Right renal cortex interstitium (tissue), 3 donors: ENCODE data around the gene CNOT10. TPM values are rescaled to one million over a fixed set of nuclear protein-coding genes. Genes with fewer than 3 reads are reported as not detected.

Source experiments
- DNase-seq, 3 donors: peaks; one replicate each; pipeline ENCODE4 v3.0.0-alpha.2; 2013; ENCODE audit warnings: low read depth in 3 of 3, low spot score in 2 of 3
- polyA plus RNA-seq, 3 donors: library from polyadenylated mRNA; unstranded; fragments of 120-200 nt; gene quantifications; one replicate each; pipeline ENCODE4 v1.2.1, GENCODE V29; 2013; ENCODE audit not compliant: insufficient read length in 3 of 3

Gene CNOT10
- polyA plus RNA-seq, 3 donors = 47.2 to 48.2 (median 47.9) TPM

GRCh38 chr3:32685543-32686185 is 676 bp downstream of the CNOT10 start:
- DNase-seq = no peak

- no peak for DNase-seq
These were observed 1.7 kb downstream of the CNOT10 start for GRCh38 chr3:32686713-32687112.

GRCh38 chr3:32691847-32692246 is 6.9 kb downstream of the CNOT10 start:
- DNase-seq = no peak

DNA sequence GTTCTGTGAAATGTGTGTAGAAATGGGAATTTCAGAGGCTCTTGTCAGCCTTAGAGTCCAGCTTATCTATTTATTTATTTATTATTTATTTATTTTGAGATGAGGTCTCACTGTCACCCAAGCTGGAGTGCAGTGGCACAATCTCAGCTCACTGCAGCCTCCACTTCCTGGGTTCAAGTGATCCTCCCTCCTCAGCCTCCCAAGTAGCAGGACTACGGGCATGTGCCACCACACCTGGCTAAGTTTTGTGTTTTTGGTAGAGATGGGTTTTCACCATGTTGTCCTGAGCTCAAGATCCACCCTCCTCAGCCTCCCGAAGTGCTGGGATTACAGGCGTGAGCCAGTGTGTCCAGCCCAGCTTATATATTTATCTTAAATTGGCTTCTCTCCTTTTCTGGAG is 11.5 kb downstream of the CNOT10 start:
- DNase-seq = no peak

GRCh38 chr3:32698506-32698905 is 13.5 kb downstream of the CNOT10 start:
- no peak for DNase-seq

- DNase-seq = no peak
These were observed 14.4 kb downstream of the CNOT10 start for GRCh38 chr3:32699429-32699828.

DNA sequence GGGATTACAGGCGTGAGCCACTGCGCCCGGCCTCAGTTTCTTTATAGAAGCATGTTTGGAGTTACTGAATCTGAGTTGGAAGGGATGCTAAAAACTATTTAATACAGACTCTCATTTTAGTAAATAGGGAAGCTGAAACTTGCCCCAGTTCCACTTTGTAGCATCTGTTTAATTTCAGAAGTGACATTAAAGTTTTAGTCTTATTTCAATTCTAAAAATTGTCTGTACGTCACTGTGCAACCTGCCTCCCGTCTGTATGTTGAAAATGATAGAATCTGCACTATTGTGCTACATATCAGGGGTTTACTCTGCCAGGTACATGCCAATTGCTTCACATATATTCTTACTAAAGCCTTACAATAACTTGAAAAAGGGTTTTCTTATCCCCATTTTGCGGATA is 15.3 kb downstream of the CNOT10 start:
- no peak for DNase-seq

DNA sequence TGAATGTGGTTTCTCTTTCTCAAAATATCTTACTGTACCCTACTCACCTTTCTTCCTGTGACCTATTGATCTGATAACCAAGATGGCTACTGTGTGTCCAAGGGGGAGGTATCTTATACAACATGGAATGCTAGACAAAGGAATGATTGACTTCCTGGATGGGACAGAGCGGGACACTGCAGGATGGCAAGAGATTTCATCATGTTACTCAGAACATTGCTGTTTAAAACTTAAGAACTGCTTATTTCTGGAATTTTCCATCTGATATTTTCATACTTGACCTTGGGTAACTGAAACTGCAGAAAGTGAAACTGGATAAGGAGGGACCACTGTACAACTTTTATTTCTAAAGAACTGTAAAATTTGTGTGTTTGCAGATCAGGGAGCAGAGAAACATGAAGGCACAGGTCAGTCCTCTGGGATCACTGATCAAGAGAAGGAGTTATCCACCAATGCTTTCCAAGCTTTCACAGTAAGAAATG is 18.5 kb downstream of the CNOT10 start:
- no peak for DNase-seq

DNA sequence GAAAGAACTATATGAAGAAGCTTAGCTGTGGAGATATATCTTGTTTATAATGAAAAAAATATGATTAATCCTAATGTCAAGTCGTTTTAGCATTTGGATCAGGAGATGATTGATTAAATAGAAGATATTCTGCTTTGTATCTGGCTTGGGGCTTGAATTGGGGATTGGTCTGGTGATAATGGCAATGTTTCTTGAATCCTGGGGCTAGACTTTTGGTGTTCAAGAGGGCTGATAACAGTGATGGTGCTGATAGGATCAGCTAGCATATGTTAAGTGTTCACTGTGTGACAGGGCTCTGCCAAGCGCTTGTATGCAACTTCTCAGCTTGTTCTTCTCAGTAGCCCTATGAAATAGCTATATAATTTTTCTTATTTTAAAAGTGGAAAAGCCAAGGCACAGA is 20.2 kb downstream of the CNOT10 start:
- DNase-seq = no peak

DNA sequence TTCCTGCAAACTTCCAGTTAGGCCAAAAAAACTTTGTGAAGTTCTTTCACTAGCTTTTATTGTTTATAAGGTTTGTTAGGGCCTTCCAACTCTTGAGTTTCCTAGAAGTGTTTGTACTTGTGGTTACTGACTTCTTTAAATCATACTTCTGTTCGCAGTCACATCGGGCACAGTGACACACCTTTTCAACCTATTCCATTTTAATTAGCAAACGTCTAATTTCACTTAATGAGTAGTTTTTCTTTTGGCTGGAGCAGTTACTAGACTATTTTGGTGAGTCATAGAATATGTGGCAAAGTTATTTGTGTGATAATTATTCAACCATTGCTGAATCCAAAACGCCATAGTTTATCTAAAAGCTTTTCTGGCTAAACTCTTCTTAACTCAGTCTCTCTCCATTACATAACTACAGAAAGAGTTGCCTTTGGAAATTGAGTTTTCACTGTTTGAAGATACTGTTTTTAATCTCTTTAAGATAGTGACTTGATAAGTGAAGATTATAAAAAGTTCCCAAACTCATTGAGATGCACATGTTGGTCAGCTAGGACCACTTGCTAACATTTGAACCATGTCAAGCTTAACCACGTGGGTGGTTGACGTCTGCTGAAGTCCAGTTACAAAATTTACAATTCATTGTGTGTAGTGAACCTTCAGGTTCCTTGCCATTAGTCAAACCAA is 21.5 kb downstream of the CNOT10 start:
- DNase-seq = no peak

GRCh38 chr3:32707026-32707370 is 22.0 kb downstream of the CNOT10 start:
- no peak for DNase-seq

DNA sequence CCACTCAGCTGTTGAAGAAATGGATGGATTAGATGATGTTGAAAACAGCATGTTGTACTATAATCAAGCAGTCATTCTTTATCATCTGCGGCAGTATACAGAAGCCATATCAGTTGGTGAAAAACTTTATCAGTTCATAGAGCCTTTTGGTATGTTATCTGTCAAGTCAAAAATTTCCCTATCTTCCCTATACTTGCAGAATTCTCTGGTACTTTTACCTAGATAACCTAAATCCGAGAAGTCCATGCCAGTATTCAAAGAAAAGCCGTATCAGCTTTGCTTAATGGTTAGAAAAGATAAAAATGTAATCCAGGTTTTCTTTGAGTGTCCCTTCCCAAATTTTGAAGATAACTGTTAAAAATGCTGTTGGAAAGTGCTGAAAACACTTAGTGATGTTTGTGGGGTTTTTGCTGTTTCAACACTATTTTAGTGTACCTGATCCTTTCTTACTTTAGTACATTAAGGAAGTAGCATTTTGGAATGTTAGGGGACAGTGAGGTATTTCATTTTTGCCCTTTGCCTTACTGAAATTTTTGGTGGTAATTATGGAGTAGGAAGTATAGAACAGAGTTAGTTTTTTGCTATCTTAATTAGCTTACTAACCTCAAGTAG is 23.8 kb downstream of the CNOT10 start:
- no peak for DNase-seq

GRCh38 chr3:32709346-32709745 is 24.4 kb downstream of the CNOT10 start:
- DNase-seq = no peak

GRCh38 chr3:32712506-32713055 is 27.6 kb downstream of the CNOT10 start:
- DNase-seq = no peak

DNA sequence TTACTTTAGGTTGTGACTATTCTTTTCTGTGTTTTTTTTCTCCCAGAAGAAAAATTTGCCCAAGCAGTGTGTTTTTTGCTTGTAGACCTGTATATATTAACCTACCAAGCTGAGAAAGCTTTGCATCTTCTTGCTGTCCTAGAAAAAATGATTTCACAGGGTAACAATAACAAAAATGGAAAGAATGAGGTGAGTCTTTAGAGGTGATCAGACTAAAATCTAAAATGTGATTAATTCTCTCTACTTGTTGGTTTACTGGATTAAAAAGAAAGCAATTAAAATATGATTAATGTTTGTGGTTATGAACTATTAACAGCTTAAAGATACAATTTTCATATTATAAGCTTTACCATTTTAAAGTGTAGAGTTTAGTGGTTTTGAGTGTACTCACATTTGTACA is 28.2 kb downstream of the CNOT10 start:
- DNase-seq = no peak

DNA sequence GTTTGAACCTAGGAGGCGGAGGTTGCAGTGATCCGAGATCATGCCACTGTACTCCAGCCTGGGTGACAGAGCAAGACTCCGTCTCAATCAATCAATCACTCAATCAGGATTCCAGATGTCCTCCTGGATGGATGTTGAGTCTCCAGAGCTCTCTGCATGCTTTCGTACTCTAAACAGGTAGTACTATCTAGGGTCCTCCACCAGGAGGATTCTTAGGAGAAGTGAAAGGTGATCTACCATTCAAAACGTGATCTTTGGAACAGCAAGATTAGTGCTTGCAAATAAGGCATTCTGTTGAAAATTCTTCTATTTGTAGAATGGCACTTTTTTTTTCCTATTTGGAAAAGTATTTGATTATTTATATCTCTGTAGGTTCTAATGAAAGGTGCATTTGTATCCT is 34.3 kb downstream of the CNOT10 start:
- no peak for DNase-seq

- no peak for DNase-seq
These were observed 34.9 kb downstream of the CNOT10 start for GRCh38 chr3:32719931-32720330.

DNA sequence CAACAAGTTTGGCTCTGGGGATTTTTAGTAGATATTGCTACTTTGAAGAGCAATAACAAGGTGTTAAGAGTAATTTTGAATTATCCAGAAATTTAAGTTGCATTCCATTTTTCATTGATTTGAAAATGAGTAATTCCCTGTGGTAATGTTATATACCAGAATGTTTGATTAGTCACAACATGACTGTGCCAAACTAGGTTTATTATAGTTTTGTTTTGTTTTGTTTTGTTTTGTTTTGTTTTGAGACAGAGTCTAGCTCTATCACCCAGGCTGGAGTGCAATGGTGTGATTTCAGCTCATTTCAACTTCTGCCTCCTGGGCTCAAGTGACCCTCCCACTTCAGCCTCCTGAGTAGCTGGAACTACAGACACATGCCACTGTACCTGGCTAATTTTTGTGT is 40.7 kb downstream of the CNOT10 start:
- DNase-seq = no peak

- DNase-seq = peak in 1 of 3 donors; percentile 10
These were observed 48.7 kb downstream of the CNOT10 start for GRCh38 chr3:32733631-32734229.

- DNase-seq = no peak
These were observed 49.8 kb downstream of the CNOT10 start for GRCh38 chr3:32734756-32735155.

GRCh38 chr3:32743470-32743869 is 58.5 kb downstream of the CNOT10 start:
- DNase-seq = peak in 1 of 3 donors; percentile 0
